ENCODE data around the gene CDH1. TPM values are rescaled to one million over a fixed set of nuclear protein-coding genes. Genes with fewer than 3 reads are reported as not detected.

Gene CDH1
- total RNA-seq, 2 donors from 2014 or later = 95.3 to 107 TPM

DNA sequence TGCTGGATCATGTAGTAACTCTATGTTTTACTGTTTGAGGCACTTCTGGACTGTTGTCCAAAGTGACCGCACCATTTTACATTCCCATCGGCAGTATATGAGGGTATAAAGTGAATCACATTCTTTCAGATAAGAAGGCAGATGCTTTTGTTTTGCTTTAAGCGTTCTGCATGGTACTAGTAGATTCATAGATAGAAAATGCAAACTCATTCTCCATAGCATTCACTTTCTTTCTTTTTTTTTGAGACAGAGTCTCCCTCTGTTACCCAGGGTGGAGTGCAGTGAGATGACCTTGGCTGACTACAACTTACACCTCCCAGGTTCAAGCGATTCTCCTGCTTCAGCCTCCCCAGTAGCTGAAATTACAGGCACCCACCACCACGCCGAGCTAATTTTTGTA is 146.6 kb downstream of the CDH1 start:
- no peak for DNase-seq
- intact Hi-C loops (cut with DNase I) = no loop called here
- 90 to 97% methylated on average over 6 of the region's 6 CpGs for WGBS, 2 donors
- Histone ChIP-seq H3K4me3 (no peak overlapping the region), H3K36me3 (replicated peaks in 1 of 2; ENCODE audit: insufficient read depth in 1 of 2, low read depth in 2 of 2) (peaks cover 0 to 1% of the 10 kb centered on the region in 2 donors), H3K27ac (no peak overlapping the region), H3K27me3 (no peaks in the 10 kb centered on the region), H3K4me1 (no peaks in the 10 kb centered on the region), H3K9me3 (no peaks in the 10 kb centered on the region)
- no peak for ATAC-seq
- TF ChIP-seq POLR2A (IDR thresholded peaks at IDR 0.05) = no peak
- TF ChIP-seq, protein P1, sequence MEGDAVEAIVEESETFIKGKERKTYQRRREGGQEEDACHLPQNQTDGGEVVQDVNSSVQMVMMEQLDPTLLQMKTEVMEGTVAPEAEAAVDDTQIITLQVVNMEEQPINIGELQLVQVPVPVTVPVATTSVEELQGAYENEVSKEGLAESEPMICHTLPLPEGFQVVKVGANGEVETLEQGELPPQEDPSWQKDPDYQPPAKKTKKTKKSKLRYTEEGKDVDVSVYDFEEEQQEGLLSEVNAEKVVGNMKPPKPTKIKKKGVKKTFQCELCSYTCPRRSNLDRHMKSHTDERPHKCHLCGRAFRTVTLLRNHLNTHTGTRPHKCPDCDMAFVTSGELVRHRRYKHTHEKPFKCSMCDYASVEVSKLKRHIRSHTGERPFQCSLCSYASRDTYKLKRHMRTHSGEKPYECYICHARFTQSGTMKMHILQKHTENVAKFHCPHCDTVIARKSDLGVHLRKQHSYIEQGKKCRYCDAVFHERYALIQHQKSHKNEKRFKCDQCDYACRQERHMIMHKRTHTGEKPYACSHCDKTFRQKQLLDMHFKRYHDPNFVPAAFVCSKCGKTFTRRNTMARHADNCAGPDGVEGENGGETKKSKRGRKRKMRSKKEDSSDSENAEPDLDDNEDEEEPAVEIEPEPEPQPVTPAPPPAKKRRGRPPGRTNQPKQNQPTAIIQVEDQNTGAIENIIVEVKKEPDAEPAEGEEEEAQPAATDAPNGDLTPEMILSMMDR (IDR thresholded peaks at IDR 0.05) = no peak

DNA sequence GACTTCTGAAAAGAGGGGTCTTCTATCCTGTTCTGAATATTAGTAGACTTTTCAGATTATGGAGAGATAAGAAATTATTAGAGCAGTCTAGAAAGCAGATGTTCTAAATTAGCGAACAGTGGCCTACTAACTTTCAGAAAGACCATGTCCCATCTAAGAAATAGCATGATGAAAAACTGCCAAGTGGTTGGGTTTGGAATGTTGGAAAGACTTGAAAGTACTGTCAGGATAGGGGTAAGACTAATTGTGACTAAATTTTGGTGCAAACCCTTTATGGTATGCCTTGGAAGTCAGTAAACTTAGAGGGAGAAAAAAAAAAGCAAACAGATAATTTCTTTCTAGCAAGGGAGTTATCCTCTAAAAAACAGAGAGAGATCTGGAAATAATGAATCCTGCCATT is 147.3 kb downstream of the CDH1 start:
- TF ChIP-seq, protein P1 (IDR thresholded peaks at IDR 0.05) = no peak
- TF ChIP-seq POLR2A (IDR thresholded peaks at IDR 0.05) = no peak
- H3K4me1 ChIP-seq = no peaks in the 10 kb centered on the region
- H3K27ac ChIP-seq = peak overlapping the region in 1 of 4 donors; percentile 21
- H3K27me3 ChIP-seq = no peaks in the 10 kb centered on the region
- intact Hi-C loops (cut with DNase I) = no loop called here
- no peaks in the 10 kb centered on the region for H3K9me3 ChIP-seq
- ATAC-seq = no peak
- no peak overlapping the region for H3K4me3 ChIP-seq
- 78 to 84% methylated on average over 1 of the region's 1 CpG for WGBS, 2 donors
- peaks cover 0 to 1% of the 10 kb centered on the region in 2 donors for H3K36me3 ChIP-seq (replicated peaks in 1 of 2; ENCODE audit: insufficient read depth in 1 of 2, low read depth in 2 of 2)
- DNase-seq = no peak

Small RNA genes within 50 kb of the gene (small RNA-seq; reads per million reads assigned to genes)
- gene RNA5SP429 = not detected

Other genes with a start within 250 kb of the CDH1 start
- 10 to 100 TPM; 13.7 to 34.9 TPM for gene ZFP90, start 198.0 kb upstream of the CDH1 start, total RNA-seq
- 1 to 10 TPM in 1 of 2 donors, under 1 TPM in 1; 0.66 to 4.7 TPM for gene CDH3, start 92.0 kb upstream of the CDH1 start, total RNA-seq
- 10 to 100 TPM in 1 of 2 donors, 1 to 10 TPM in 1; 9.6 to 22.7 TPM for gene TANGO6, start 106.2 kb downstream of the CDH1 start, total RNA-seq